ENCODE results near the gene NR1I3. TPM values are rescaled to one million over a fixed set of nuclear protein-coding genes. Genes with fewer than 3 reads are reported as not detected.

Gene NR1I3
- total and polyA plus RNA-seq, 2 experiments from 2014 or later = 0.50 TPM; not detected in 1

- Histone ChIP-seq H3K36me3 (ENCODE audit: insufficient read depth) (no peaks in the 10 kb centered on the region), H2AFZ (no peak overlapping the region), H3K79me2 (replicated peaks; ENCODE audit: insufficient read depth) (no peaks in the 10 kb centered on the region), H3F3A (replicated peaks; ENCODE audit: low read depth) (0 out of 2 replicates have a peak, but pooled peaks cover 3% of the 10 kb centered on the region), H4K20me1 (replicated peaks; ENCODE audit: insufficient read depth) (no peaks in the 10 kb centered on the region), H3K9me2 (ENCODE audit: insufficient read depth) (no peaks in the 10 kb centered on the region), H3K27me3 (ENCODE audit: insufficient read depth) (no peaks in the 10 kb centered on the region), H3K4me2 (peak overlapping the region; percentile 48), H3K4me3 (no peak overlapping the region), H3K27ac (ENCODE audit: low read depth) (0 out of 2 replicates have a peak overlapping the region, but pooled peaks have one; percentile 9), H3K4me1 (ENCODE audit: insufficient read depth) (peaks cover 2% of the 10 kb centered on the region; the same call in 1 of the 2 replicates)
- Mint-ChIP-seq H3K27me3 (ENCODE audit: insufficient read depth, low read depth, poor library complexity) (peaks cover 5% of the 10 kb centered on the region), H3K27ac (peak overlapping the region; percentile 59; the same call in 1 of the 2 replicates), H3K9me3 (no peaks in the 10 kb centered on the region), H3K4me3 (no peak overlapping the region), H3K36me3 (ENCODE audit: low read depth) (peaks cover 11% of the 10 kb centered on the region; the same call in 2 of the 3 replicates), H3K4me1 (peaks cover 12% of the 10 kb centered on the region)
- DNase-seq (ENCODE audit: low spot score) (peak; percentile 45), ATAC-seq (peak; percentile 24)
- TF ChIP-seq EZH2 (IDR thresholded peaks at IDR 0.05; ENCODE audit: low read depth, unreplicated experiment) (no peak), CTCF (conservative IDR thresholded peaks at IDR 0.05; ENCODE audit: low read depth in 2 of 2) (no peak), ETS1 (IDR thresholded peaks at IDR 0.05) (no peak), ZNF462 (CRISPR knock-in tag; IDR thresholded peaks at IDR 0.05) (no peak)
Observed at GRCh38 chr1:161190962-161191521, 47.0 kb downstream of the NR1I3 start.

Measured in GM23338 (cell line).